HG02943 (cell line): ENCODE measurements around the gene CLCNKB.
"Not testable (repeated sequence)": the region's sequence is repeated elsewhere in the genome, so short reads cannot be mapped to it uniquely, and the experiment has no call there.

Experiments used
- ATAC-seq: cut with Tn5 transposase; IDR thresholded peaks from one replicate; pipeline ENCODE4 v1.9.1; 2021; ENCODE audit warnings: mild to moderate bottlenecking, low read depth, moderate library complexity; ENCODE audit not compliant: unreplicated experiment

The CLCNKB gene

GRCh38 chr1:16029288-16029687, 14.3 kb upstream of the CLCNKB start:
- ATAC-seq: no peak

GRCh38 chr1:16031551-16031950, 12.0 kb upstream of the CLCNKB start:
- ATAC-seq: no peak

GRCh38 chr1:16032388-16033102, 11.0 kb upstream of the CLCNKB start:
- no peak for ATAC-seq

- ATAC-seq: not testable (repeated sequence)
Measured at GRCh38 chr1:16033103-16033632, 10.4 kb upstream of the CLCNKB start.

GRCh38 chr1:16036461-16036860, 7.1 kb upstream of the CLCNKB start:
- ATAC-seq: not testable (repeated sequence)

GRCh38 chr1:16038620-16038912, 5.0 kb upstream of the CLCNKB start:
- ATAC-seq: no peak

GRCh38 chr1:16039871-16040270, 3.7 kb upstream of the CLCNKB start:
- not testable (repeated sequence) for ATAC-seq

GRCh38 chr1:16041200-16041599, 2.4 kb upstream of the CLCNKB start:
- no peak for ATAC-seq

GRCh38 chr1:16042096-16042495, 1.5 kb upstream of the CLCNKB start:
- no peak for ATAC-seq

GRCh38 chr1:16042654-16043053, 928 bp upstream of the CLCNKB start:
- not testable (repeated sequence) for ATAC-seq

GRCh38 chr1:16043950-16044349, 368 bp downstream of the CLCNKB start:
- no peak for ATAC-seq

- ATAC-seq: no peak
Measured at GRCh38 chr1:16046842-16047241, 3.3 kb downstream of the CLCNKB start.

- ATAC-seq: no peak
Measured at GRCh38 chr1:16047791-16048475, 4.4 kb downstream of the CLCNKB start.

GRCh38 chr1:16048573-16049189, 5.1 kb downstream of the CLCNKB start:
- no peak for ATAC-seq

- no peak for ATAC-seq
Measured at GRCh38 chr1:16050328-16050727, 6.7 kb downstream of the CLCNKB start.

- ATAC-seq: no peak
Measured at GRCh38 chr1:16051039-16051438, 7.5 kb downstream of the CLCNKB start.

GRCh38 chr1:16051949-16052348, 8.4 kb downstream of the CLCNKB start:
- not testable (repeated sequence) for ATAC-seq

GRCh38 chr1:16053781-16054502, 10.4 kb downstream of the CLCNKB start:
- no peak for ATAC-seq

- no peak for ATAC-seq
Measured at GRCh38 chr1:16054598-16055540, 11.3 kb downstream of the CLCNKB start.
